Measurements from ENCODE around the gene IGF1R. TPM values are rescaled to one million over a fixed set of nuclear protein-coding genes. Genes with fewer than 3 reads are reported as not detected.

The IGF1R gene
- total RNA-seq, 4 donors from 2014 or later, result 31.6 to 87.8 (median 60.0) TPM

GRCh38 chr15:98958918-98959639, 310.7 kb downstream of the IGF1R start:
- Histone ChIP-seq H3K27ac (no peak overlapping the region), H3K4me3 (no peak overlapping the region), H3K27me3 (no peaks in the 10 kb centered on the region), H3K36me3 (peaks cover 0 to 73% of the 10 kb centered on the region in 2 donors), H3K4me1 (peaks cover 0 to 27% (median 18%) of the 10 kb centered on the region in 3 donors), H3K9me3 (peaks cover 0 to 9% (median 0%) of the 10 kb centered on the region in 3 donors)
- no peak for ATAC-seq
- no peak for TF ChIP-seq EP300 (IDR thresholded peaks at IDR 0.05)
- TF ChIP-seq CTCF (IDR thresholded peaks at IDR 0.05), result no peak
- no peak for TF ChIP-seq POLR2AphosphoS5 (IDR thresholded peaks at IDR 0.05)
- TF ChIP-seq POLR2A (IDR thresholded peaks at IDR 0.05), result no peak
- 81 to 83% methylated on average over 6 to 9 of the region's 22 CpGs for WGBS, 2 donors (ENCODE audit: low coverage in 1 of 2)

GRCh38 chr15:98959640-98960007, 311.3 kb downstream of the IGF1R start:
- 75 to 85% methylated on average over 1 to 3 of the region's 3 CpGs for WGBS, 2 donors (ENCODE audit: low coverage in 1 of 2)
- no peak overlapping the region for H3K27ac ChIP-seq
- ATAC-seq, result no peak

GRCh38 chr15:98960555-98961050, 312.3 kb downstream of the IGF1R start:
- Histone ChIP-seq H3K9me3 (peaks cover 0 to 9% (median 0%) of the 10 kb centered on the region in 3 donors), H3K4me1 (peaks cover 0 to 12% (median 3%) of the 10 kb centered on the region in 3 donors), H3K36me3 (peaks cover 0 to 73% of the 10 kb centered on the region in 2 donors), H3K27me3 (no peaks in the 10 kb centered on the region), H3K4me3 (no peak overlapping the region), H3K27ac (no peak overlapping the region)
- no peak for ATAC-seq
- TF ChIP-seq CTCF (IDR thresholded peaks at IDR 0.05) (no peak), EP300 (IDR thresholded peaks at IDR 0.05) (no peak), POLR2AphosphoS5 (IDR thresholded peaks at IDR 0.05) (no peak), POLR2A (IDR thresholded peaks at IDR 0.05) (no peak)
- WGBS, 2 donors (ENCODE audit: low coverage in 1 of 2), result 94 to 100% methylated on average over 1 to 7 of the region's 21 CpGs

More at GRCh38 chr15:98959640-98960007, 311.3 kb downstream of the IGF1R start:
- Histone ChIP-seq H3K27me3 (no peaks in the 10 kb centered on the region), H3K9me3 (peaks cover 0 to 9% (median 0%) of the 10 kb centered on the region in 3 donors), H3K4me1 (peaks cover 0 to 21% (median 13%) of the 10 kb centered on the region in 3 donors), H3K4me3 (no peak overlapping the region), H3K36me3 (peaks cover 0 to 73% of the 10 kb centered on the region in 2 donors)
- TF ChIP-seq POLR2A (IDR thresholded peaks at IDR 0.05), result no peak
- TF ChIP-seq POLR2AphosphoS5 (IDR thresholded peaks at IDR 0.05), result no peak
- no peak for TF ChIP-seq EP300 (IDR thresholded peaks at IDR 0.05)
- no peak for TF ChIP-seq CTCF (IDR thresholded peaks at IDR 0.05)

GRCh38 chr15:98963444-98963843, 315.1 kb downstream of the IGF1R start:
- 88 to 91% methylated on average over 4 to 8 of the region's 8 CpGs for WGBS, 2 donors (ENCODE audit: low coverage in 1 of 2)
- Histone ChIP-seq H3K4me1 (no peaks in the 10 kb centered on the region), H3K27me3 (no peaks in the 10 kb centered on the region), H3K9me3 (peaks cover 0 to 9% (median 0%) of the 10 kb centered on the region in 3 donors), H3K27ac (no peak overlapping the region), H3K4me3 (no peak overlapping the region), H3K36me3 (peaks cover 0 to 46% of the 10 kb centered on the region in 2 donors)
- ATAC-seq, result no peak
- no peak for TF ChIP-seq POLR2A (IDR thresholded peaks at IDR 0.05)
- TF ChIP-seq EP300 (IDR thresholded peaks at IDR 0.05), result no peak
- TF ChIP-seq CTCF (IDR thresholded peaks at IDR 0.05), result no peak
- no peak for TF ChIP-seq POLR2AphosphoS5 (IDR thresholded peaks at IDR 0.05)
